Erythroblast (primary cell): ENCODE results near the gene ACSM6.
"Not testable (repeated sequence)": the region's sequence is repeated elsewhere in the genome, so short reads cannot be mapped to it uniquely, and the experiment has no call there.

Experiments used
- GATA1 ChIP-seq: IDR thresholded peaks from 2 replicates; pipeline ENCODE4 v1.6.1; 2011; ENCODE audit warnings: low read depth, mild to moderate bottlenecking, control low read depth, low read length, moderate library complexity
- POLR2A ChIP-seq: IDR thresholded peaks from 2 replicates; pipeline ENCODE4 v1.6.1; 2011; ENCODE audit warnings: mild to moderate bottlenecking, low read length

GRCh38 chr10:95228934-95229723 is 35.1 kb downstream of the ACSM6 start:
- TF ChIP-seq POLR2A, GATA1: not testable (repeated sequence)
